Mesothelial cell of epicardium (in vitro differentiated cells): Measurements from ENCODE around the gene ITIH4. TPM values are rescaled to one million over a fixed set of nuclear protein-coding genes. Genes with fewer than 3 reads are reported as not detected.

Experiments
- DNase-seq, 2 experiments: peaks; one replicate each; pipeline ENCODE4 v3.0.0; 2021; ENCODE audit warnings: low spot score in 2 of 2; ENCODE audit not compliant: unreplicated experiment in 2 of 2
- H3K27ac Mint-ChIP-seq: 2 replicates; pipeline ENCODE4 v1.8.0; 2021; ENCODE audit warnings: mixed read lengths
- H3K27me3 Mint-ChIP-seq: 2 replicates; pipeline ENCODE4 v1.8.0; 2021; ENCODE audit warnings: low read depth, mixed read lengths
- H3K36me3 Mint-ChIP-seq: 2 replicates; pipeline ENCODE4 v1.8.0; 2021; ENCODE audit warnings: mixed read lengths
- H3K4me1 Mint-ChIP-seq: 2 replicates; pipeline ENCODE4 v1.8.0; 2021; ENCODE audit warnings: mixed read lengths
- H3K4me3 Mint-ChIP-seq: 2 replicates; pipeline ENCODE4 v1.8.0; 2021; ENCODE audit warnings: mild to moderate bottlenecking, moderate library complexity, mixed read lengths
- H3K9me3 Mint-ChIP-seq: 2 replicates; pipeline ENCODE4 v1.8.0; 2021; ENCODE audit warnings: mixed read lengths
- total RNA-seq: library from RNA; stranded (reverse); gene quantifications from 3 replicates; pipeline ENCODE4 v1.2.1, GENCODE V29; 2021
- TF ChIP-seq, protein P1 (sequence below): fragments of 200-600 bp; sonication (generic); IDR thresholded peaks from one replicate; pipeline ENCODE4 v1.5.0; 2021; ENCODE audit warnings: antibody characterized with exemption; ENCODE audit not compliant: unreplicated experiment

The ITIH4 gene
- total RNA-seq, 1 donor from 2014 or later: 13.5 TPM

- Mint-ChIP-seq H3K9me3 (no peaks in the 10 kb centered on the region), H3K4me3 (no peak overlapping the region), H3K4me1 (no peaks in the 10 kb centered on the region), H3K27me3 (no peaks in the 10 kb centered on the region), H3K36me3 (peaks cover 8% of the 10 kb centered on the region), H3K27ac (no peak overlapping the region)
- DNase-seq: no peak
- TF ChIP-seq, protein P1, sequence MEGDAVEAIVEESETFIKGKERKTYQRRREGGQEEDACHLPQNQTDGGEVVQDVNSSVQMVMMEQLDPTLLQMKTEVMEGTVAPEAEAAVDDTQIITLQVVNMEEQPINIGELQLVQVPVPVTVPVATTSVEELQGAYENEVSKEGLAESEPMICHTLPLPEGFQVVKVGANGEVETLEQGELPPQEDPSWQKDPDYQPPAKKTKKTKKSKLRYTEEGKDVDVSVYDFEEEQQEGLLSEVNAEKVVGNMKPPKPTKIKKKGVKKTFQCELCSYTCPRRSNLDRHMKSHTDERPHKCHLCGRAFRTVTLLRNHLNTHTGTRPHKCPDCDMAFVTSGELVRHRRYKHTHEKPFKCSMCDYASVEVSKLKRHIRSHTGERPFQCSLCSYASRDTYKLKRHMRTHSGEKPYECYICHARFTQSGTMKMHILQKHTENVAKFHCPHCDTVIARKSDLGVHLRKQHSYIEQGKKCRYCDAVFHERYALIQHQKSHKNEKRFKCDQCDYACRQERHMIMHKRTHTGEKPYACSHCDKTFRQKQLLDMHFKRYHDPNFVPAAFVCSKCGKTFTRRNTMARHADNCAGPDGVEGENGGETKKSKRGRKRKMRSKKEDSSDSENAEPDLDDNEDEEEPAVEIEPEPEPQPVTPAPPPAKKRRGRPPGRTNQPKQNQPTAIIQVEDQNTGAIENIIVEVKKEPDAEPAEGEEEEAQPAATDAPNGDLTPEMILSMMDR: no peak
Measured at GRCh38 chr3:52849656-52850055, 19.2 kb upstream of the ITIH4 start.

GRCh38 chr3:52848617-52849016, 18.1 kb upstream of the ITIH4 start:
- TF ChIP-seq, protein P1: no peak
- H3K9me3 Mint-ChIP-seq: no peaks in the 10 kb centered on the region
- H3K27me3 Mint-ChIP-seq: no peaks in the 10 kb centered on the region
- DNase-seq: no peak
- H3K4me3 Mint-ChIP-seq: no peak overlapping the region
- no peak overlapping the region for H3K27ac Mint-ChIP-seq
- peaks cover 10% of the 10 kb centered on the region for H3K36me3 Mint-ChIP-seq
- no peaks in the 10 kb centered on the region for H3K4me1 Mint-ChIP-seq

DNA sequence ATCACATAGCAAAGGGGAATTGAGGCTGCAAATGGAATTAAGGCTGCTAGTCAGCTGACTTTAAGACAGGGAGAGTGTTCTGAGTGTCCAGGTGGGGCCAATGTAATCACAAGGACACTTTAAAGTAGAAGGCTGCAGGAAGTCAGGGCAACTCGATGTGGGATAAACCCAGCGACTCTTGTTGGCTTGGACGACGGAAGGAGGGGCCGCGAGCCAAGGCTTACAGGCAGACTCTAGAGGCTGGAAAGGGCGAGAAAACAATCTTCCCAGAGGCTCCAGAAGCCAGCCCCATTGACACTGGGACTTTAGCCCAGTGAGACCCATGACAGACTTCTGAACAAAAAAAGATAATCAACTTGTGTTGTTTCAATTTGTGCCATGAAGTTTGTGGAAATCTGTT, 17.3 kb upstream of the ITIH4 start:
- no peak overlapping the region for H3K27ac Mint-ChIP-seq
- no peaks in the 10 kb centered on the region for H3K4me1 Mint-ChIP-seq
- no peak for DNase-seq
- peaks cover 10% of the 10 kb centered on the region for H3K36me3 Mint-ChIP-seq
- TF ChIP-seq, protein P1: no peak
- H3K9me3 Mint-ChIP-seq: no peaks in the 10 kb centered on the region
- no peaks in the 10 kb centered on the region for H3K27me3 Mint-ChIP-seq
- H3K4me3 Mint-ChIP-seq: no peak overlapping the region

- TF ChIP-seq, protein P1: no peak
- no peak for DNase-seq
- Mint-ChIP-seq H3K4me1 (no peaks in the 10 kb centered on the region), H3K27ac (no peak overlapping the region), H3K27me3 (no peaks in the 10 kb centered on the region), H3K36me3 (peaks cover 10% of the 10 kb centered on the region), H3K4me3 (no peak overlapping the region), H3K9me3 (no peaks in the 10 kb centered on the region)
Measured at GRCh38 chr3:52847241-52847640, 16.8 kb upstream of the ITIH4 start.

GRCh38 chr3:52846432-52846965, 16.0 kb upstream of the ITIH4 start:
- Mint-ChIP-seq H3K36me3 (peaks cover 7% of the 10 kb centered on the region), H3K4me3 (no peak overlapping the region), H3K9me3 (no peaks in the 10 kb centered on the region), H3K27ac (no peak overlapping the region), H3K27me3 (no peaks in the 10 kb centered on the region), H3K4me1 (no peaks in the 10 kb centered on the region)
- TF ChIP-seq, protein P1: no peak
- no peak for DNase-seq
